Measurements from ENCODE around the gene GGPS1.
"Not testable (repeated sequence)": the region's sequence is repeated elsewhere in the genome, so short reads cannot be mapped to it uniquely, and the experiment has no call there.

The GGPS1 gene

DNA sequence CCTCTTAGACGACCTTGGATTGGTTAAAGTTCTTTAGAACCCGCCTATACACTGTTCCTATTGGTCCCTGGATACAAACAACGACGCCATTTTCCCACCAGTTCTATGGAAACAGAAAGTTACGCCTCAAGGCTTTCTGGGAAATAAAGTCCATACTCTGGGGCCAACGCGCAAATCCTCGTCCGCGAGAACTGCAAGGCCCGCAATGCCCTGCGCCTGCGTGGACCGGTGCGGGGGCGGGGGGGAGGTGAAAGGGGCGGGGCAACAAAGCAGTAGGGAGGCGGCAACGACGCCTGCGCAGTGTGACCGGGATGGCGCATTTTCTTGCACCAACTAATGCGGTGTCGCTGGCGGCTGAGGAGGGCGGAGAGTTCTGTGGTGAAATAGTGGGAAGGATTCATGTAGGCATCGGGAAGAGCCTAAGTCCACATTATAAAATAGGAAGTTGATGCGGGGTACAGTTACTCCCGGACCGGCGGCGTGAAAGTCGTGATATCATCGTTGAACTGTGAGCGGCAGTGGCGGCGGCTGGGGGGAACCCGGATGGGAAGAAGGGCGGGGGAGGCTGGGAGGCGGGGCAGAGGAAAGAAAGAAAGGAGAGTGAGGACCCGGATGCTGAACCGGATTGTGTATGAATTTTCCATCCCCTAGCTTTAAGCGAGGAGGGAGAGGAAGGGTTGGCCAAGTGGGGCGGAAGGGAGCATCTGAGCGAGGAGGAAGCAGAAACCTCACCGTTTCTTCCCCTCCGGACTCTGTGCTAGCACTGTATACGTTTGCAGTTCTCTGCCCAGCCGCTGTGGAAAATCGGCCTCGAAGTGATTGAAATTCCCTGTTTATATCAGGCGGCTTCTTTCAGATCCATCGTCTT, at the start of gene GGPS1:
GGPS1 (plus strand) TSS at position 300 of the 868 bp plus-strand sequence. CDS start 6,695 bp downstream, outside the sequence.
- peak; percentile 99 for DNase-seq

DNA sequence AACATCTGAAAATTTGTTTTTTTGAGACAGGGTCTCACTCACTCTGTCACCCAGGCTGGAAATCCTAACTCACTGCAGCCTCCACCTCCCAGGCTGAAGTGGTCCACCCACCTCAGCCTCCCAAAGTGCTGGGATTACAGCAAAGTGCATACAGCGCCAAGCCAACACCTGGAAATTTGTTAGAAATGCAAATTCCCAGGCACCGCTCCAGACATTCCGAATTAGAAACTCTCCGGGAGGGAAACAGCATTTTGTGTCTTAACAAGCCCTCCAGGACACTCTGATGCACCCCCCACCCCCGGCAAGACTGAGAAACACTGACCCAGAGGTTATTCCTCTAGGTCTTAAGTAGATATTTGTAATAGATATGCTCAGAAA, 49.5 kb upstream of the GGPS1 start:
- DNase-seq, result no peak

DNA sequence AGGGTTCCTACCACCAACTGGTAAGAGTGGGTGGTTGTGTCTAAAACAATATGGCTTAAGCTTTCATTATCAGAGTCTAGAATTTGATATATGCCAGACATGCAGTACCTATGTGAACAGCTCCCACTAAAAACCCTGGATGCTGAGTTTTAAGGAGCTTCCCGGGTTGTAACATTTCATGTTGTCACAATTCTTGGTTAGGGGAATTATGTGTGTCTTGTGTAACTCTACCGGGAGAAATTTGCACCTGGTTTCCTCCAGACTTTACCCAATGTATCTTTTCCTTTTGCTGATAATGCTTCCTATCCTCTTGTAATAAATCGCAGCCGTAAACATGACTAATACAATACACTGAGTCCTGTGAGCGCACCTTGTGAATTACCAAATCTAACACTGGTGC, 48.7 kb upstream of the GGPS1 start:
- DNase-seq, result no peak

DNA sequence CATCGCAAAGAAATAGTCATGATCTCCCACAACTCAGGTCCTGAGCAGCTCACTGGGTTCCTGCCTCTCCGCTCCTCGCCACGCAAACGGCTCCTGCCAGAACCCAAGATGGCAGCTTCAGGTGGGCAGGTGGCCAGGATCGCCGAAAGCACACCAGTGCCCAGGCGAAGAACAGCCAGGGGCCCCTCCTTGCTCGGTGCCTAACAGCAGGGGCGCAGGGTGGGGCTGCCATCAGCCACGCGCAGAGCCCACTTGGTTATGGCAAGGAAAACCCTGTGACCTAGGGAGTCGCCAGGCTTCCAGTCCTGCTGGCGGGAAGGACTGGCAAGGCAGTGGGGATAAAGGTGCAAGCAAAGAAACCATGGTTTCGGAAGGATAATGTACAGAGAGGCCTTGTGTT, 47.9 kb upstream of the GGPS1 start:
- no peak for DNase-seq

DNA sequence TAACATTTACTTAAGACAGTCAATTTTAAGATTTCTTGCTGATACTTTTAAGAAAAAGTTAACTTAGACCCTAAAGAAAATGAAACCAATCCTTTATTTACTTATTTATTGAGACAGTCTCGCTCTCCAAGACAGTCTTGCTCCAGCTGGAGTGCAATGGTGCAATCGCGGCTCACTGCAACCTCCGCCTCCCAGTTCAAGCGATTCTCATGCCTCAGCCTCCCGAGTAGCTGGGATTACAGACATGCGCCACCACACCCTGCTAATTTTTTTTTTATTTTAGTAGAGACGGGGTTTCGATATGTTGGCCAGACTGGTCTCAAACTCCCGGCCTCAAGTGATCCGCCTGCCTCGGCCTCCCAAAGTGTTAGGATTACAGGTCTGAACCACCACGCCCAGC, 44.7 kb upstream of the GGPS1 start:
- not testable (repeated sequence) for DNase-seq

DNA sequence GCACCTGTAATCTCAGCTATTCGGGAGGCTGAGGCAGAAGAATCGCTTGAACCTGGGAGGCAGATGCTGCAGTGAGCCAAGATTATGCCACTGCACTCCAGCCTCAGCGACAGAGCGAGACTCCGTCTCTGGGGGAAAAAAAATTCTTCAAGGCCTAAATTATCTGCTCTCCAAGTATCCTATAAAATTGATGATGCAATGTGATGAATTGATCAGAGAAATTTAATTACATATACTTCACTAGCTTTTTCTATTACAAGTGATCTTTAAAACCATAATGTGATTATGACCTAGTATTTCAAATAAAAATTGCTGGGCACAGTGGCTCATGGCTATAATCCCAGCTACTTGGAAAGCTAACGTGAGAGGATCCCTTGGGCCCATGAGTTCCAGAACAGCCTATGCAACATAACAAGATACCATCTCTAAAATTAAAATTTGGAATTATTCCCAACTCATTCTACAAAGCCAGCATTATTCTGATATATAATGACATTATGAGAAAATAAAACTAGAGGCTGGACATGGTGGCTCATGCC, 44.1 kb upstream of the GGPS1 start:
- DNase-seq, result no peak

DNA sequence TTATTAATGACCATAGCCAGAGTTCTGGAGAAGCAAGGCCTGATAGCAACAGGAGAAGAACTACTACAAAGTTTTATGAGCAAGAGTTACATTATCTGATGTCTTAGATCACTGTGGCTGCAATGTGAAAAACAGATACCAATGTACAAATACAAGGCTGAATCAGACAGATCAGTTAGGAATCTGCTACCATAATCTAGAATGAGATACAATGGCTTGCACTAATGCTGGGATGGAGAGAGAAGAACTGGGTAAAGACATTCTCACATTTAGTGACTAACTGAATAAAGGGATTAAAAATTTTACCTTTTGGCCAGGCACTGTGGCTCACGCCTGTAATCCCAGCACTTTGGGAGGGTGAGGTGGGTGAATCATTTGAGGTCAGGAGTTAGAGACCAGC, 41.7 kb upstream of the GGPS1 start:
- DNase-seq, result no peak

DNA sequence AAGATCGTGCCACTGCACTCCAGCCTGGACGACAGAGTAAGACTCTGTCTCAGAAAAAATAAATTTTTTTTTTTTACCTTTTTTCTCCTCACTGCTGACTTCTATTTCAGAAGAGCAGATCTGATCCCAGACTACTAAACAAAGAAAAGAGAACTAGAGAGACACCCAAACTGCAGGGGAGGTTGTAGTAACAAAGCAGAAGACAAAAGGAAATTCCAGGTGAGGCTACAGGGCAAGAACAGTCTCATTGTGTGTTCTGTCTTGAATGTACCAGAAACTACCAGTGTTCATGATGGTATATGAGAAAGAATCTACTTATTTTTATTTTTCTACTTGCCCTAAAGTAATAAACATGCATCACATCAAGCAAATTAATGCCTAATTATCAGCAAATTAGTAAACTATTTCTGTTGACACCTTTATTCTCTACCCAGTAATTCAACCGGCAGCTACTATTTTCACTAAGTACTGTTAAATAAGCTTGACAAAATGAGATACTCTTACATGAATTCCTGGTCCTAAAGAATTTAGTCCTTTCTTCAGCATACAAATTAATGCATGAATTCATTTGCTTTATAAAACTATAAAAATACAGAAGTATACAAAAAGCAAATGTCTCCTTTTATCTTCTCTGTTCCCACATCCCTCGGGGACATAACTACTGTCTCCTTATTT, 41.0 kb upstream of the GGPS1 start:
- no peak for DNase-seq

DNA sequence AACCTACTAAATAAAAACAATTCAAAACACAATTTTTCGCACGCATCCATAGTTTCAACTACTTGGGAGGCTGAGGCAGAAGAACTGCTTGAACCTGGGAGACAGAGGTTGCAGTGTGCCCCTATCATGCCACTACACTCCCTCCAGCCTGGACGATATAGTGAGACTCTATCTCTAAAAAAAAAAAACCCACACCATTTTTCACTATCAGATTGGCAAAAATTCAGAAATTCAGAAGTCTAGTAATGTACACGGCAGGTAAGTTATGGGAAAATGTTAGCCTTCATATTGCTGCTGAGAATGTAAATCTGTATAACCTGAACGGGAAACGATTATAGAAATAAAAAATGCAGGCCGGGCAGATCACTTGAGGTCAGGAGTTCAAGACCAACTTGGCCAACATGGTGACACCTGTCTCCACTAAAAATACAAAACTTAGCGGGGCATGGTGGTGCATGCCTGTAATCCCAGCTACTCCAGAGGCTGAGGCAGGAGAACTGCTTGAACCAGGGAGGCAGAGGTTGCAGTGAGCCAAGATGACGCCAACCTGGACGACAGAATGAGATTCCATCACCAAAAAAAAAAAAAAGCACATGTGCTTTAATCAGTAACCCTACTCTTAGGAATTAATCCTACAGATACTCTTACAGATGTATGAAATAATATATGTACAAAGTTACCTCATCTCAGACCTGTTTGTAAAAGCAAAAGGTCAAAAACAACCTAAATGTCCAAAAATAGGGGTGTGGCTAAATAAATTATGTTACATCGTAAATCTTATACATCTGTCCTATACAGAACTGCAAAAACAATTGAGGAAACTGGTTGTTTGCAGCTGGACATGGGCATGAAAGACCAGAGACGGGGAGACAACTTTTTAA, 38.3 kb upstream of the GGPS1 start:
- DNase-seq, result no peak

DNA sequence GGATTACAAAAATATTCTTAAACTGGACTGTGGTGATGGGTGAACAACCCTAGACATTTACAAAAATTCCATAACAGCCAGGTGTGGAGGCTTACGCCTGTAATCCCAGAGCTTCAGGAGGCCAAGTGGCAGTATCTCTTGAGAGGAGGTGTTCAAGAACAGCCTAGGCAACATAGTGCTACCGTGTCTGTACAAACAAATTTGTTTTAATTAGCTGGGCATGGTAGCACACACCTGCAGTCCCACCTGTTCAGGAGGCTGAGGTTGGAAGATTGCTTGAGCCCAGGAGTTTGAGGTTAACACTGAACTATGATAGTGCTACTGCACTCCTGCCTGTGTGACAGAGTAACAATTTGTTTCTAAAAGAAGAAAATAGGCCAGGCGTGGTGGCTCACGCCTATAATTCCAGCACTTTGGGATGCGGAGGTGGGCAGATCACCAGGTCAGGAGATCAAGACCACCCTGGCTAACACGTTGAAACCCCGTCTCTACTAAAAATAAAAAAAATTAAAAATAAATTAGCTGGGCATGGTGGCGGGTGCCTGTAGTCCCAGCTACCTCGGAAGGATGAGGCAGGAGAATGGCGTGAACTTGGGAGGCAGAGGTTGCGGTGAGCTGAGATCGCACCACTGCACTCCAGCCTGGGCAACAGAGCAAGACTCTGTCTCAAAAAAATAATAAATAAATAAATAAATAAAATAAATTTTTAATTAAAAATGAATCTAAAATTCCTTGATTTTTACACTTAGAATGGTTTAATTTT, 37.4 kb upstream of the GGPS1 start:
- DNase-seq, result no peak

DNA sequence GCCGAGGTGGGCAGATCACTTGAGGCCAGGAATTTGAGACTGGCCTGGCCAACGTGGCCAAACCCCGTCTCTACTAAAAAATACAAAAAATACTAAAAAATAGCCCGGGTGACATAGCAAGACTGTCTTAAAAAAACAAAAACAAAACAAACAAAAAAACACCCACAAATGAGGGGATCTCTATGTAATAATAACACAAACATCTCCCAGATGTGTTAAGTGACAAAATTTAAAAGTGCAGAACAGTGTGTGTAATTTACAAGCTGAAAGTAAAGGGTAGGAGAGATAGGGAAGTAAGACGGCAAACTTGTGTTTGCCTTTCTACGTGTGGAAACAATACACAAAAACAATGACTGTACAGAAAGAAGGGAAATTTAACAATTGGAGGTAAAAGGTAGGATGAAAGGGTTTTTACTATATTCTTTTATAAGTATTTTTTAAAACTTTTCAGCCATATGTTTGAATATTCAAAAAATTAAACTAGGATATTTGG, 36.7 kb upstream of the GGPS1 start:
- no peak for DNase-seq

DNA sequence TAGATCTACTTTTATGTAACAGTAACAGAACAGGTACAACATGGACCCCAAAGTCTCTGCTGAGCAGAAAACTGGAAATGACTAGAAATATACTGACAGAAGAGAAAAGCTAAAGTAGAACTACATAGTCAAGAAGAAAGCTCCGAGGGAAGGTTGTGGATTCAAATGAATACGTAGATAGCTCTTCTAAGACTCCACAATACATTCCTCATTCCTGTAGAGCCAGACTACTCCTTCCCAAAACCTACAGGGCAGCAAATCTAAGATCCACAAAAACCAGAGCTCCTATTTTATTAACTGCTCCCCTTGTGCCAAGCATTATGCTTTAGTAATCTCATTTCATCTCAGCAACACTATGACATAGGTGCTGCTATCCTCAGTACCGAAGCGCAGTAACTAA, 35.6 kb upstream of the GGPS1 start:
- no peak for DNase-seq

DNA sequence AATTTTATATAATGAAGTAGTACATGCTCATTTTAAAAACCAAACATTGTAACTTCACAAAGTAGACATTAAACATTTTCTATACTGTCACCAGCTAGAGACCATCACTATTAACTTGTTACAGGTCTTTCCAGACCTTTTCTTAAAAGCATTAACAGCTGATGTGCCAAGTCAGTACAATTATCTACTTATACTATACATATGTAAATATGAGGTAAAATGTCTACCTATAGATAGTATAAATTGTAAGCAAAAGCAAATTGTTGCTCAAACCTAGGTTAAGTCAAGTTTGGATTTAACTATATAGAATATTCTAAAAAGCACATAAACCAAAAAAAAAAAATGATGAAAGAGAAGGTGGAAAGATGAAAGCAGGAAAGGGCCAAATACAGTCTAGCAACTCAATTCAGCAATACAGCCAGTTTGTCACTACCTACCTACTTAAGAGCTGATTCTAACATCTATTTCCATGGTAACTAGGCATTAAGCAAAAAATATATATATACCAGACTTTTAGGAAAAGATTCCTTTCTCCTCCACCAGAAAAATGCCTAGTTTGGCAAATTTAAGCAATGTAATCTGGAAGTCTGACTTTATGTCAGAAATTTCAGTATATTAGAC, 34.9 kb upstream of the GGPS1 start:
- no peak for DNase-seq

DNA sequence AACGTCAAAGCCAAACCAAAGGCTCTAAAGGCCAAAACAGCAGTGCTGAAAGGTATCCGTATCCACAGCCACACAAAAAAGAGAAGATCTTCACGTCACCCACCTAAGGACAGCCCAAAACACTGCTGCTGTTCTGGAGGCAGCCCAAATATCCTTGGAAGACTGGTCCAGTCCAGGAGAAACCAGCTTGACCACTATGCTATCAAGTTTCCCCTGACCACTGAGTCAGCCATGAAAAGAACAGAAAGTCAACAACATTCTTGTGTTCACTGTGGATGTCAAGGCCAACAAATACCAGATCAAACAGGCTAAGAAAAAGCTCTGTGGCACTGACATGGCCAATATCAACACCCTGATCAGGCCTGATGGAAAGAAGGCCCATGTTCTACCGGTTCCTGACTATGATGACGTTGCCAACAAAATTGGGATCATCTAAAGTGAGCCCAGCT, 32.4 kb upstream of the GGPS1 start:
- no peak for DNase-seq

DNA sequence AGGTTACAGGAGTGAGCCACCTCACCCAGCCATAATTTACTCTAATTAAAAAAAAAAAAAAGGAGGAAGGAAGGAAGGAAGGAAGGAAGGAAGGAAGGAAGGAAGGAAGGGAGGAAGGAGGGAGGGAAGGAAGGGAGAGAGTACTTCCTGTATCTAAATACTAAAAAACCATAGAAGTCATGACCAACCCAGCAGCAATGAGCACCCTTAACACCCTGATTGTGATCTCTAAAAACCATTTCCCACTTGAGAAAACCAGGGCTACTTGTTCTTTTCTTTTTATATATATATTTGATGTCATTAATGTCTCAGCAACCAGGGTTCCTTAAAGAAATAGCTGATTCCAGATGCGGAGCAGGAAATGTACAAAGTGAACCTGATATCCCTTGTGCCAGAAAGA, 31.6 kb upstream of the GGPS1 start:
- DNase-seq, result no peak

DNA sequence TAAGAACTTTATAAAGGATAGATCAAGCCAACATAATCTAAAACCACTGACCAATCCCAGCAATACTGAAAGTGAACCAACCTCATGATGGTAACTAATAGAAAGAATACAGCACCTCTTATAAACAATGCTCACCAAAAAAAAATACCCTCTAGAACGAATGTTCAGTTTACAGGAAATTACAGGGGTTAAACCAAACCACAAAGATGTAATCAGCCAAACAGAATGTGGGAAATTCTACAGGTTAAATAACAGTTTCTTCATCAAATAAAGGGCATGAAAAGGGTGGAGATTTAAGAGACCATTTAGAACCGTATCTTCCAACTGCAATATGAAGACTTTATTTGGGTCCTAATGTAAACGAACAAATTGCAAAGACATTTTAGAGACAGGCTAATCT, 30.8 kb upstream of the GGPS1 start:
- DNase-seq, result no peak

DNA sequence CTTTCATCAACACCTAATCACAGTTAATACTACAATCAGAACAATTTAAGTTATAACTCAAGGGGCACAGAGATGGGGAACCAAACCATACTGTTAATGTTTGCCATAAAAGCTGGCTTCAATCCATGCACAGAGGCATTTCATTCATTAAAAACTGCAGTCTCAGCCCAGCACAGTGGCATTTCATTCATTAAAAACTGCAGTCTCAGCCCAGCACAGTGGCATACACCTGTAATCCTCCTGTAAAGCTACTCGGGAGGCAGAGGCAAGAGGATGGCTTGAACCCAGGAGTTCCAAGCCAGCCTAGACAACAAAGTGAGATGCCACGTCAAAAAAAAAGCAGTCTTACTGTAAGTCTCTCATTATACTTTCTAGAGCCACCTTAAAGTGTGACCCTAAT, 29.6 kb upstream of the GGPS1 start:
- DNase-seq, result no peak

DNA sequence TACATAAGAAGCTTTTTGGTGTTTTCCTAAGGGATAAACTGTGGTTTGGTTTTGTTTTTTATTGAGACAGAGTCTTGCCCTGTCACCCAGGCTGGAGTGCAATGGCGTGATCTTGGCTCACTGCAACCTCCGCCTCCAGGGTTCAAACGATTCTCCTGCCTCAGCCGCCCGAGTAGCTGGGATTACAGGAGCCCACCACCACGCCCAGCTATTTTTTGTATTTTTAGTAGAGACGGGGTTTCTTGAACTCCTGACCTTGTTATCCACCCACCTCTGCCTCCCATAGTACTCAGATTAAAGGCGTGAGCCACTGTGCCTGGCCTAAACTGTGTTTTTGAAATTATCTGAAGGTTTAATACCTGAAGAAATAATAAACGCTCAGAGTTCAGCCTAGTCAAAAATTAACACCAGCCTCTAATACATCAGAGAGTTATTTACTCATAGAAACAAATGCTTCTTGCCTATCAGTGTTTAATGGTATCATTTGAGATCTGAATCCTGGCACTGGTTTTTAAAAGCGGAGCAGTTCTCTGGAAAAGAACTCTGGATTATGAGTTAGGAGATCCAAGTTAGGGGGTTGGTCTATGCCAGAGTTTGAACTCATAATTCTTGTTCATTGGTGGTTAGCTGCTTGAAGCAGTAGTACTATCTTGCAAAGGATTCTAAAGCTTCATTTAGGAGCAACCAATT, 29.1 kb upstream of the GGPS1 start:
- DNase-seq, result no peak

DNA sequence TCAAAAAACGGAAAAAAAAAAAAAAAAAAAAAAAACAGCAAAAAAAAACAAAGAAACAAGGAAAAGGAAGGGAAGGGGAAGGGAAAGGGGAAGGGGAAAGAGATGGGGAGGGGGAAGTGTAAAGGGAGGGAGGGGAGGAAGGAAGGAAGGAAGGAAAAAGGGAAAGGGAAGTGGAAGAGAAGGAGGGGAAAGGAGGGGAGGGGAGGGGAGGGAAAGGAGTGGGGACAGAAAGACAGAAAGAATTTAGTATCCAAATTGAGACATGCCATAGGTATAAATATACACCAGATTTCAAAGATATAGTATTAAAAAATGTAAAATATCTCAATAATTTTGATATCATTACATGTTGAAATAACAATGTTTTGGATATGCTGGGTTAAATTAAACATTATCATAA, 26.2 kb upstream of the GGPS1 start:
- no peak for DNase-seq

DNA sequence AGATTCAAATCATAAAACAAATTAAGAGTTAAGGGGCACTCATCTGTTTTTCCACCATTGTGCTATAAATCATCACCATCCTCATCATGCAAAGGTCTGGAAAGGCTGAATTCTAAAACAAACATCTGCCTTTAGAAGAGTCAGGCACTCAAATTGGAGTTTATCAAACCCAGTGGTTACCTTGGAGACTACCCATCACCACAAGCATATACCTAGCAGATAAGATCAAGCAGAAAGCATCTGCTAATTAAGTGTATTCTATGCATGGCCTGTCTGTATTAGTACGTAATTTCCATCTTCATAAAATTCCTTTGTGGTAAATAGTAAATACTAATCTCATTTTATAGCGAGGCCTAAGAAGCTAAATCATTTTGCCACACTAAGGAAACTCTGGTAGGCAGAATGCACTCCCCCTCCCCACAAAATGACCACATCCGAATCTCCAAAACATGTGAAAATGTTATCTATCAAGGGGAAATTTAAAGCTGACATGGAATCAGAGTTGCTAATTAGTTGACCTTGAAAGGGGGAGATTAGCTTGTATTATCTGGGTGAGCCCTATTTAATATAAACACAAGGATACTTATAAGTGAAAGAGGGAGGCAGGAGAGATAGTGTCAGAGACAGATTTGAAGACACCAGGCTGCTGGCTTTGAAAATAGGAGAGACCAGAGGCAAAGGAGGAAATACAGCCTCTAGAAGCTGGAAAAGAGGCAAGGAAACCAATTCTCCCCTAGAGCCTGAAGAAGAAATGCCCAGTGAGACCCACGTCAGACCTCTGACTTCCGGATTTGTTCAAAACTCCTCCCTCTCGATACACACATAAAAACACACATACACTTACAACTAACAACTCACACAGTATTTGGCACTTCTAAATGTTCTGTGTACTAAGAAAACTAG, 23.6 kb upstream of the GGPS1 start:
- DNase-seq, result no peak

Data from activated CD4-positive, alpha-beta T cell treated with anti-CD3 and anti-CD28 coated beads for 1 hour (primary cell).